ENCODE data around the gene RIPOR1.

DNA sequence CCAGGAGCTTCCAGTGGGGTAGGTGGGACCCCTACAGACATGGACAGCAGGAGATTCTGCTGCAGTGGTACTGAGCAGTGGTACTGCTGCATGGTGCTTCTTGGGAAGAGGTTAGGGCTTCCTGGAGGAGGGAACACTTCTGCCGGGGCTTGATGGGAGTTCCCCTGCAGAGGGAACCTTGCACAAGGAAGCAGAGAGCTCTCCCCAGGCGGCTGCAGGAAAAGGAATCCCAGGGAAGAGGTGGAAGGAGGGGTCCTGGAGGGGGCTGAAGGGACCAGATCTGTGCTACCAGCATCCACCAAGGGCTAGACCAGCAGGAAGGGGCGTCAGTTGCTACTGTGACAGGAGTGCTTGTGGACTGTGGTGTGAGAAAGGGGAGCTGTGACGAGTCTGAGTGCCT, 10.6 kb downstream of the RIPOR1 start:
- TF ChIP-seq, protein P1, sequence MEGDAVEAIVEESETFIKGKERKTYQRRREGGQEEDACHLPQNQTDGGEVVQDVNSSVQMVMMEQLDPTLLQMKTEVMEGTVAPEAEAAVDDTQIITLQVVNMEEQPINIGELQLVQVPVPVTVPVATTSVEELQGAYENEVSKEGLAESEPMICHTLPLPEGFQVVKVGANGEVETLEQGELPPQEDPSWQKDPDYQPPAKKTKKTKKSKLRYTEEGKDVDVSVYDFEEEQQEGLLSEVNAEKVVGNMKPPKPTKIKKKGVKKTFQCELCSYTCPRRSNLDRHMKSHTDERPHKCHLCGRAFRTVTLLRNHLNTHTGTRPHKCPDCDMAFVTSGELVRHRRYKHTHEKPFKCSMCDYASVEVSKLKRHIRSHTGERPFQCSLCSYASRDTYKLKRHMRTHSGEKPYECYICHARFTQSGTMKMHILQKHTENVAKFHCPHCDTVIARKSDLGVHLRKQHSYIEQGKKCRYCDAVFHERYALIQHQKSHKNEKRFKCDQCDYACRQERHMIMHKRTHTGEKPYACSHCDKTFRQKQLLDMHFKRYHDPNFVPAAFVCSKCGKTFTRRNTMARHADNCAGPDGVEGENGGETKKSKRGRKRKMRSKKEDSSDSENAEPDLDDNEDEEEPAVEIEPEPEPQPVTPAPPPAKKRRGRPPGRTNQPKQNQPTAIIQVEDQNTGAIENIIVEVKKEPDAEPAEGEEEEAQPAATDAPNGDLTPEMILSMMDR (conservative IDR thresholded peaks at IDR 0.05), result no peak
- TF ChIP-seq ZFX (IDR thresholded peaks at IDR 0.05), result no peak
